AG04449 (cell line): ENCODE measurements around the gene NALCN.

ENCODE experiments used
- CTCF ChIA-PET: fragments of 350-600 bp; formaldehyde crosslinking; extraction: SDS; loops from one replicate; lab custom pipeline; 2021; ENCODE audit warnings: antibody characterized with exemption; lab: Yijun Ruan, JAX
- POLR2A ChIA-PET: fragments of 400-600, 350-600 bp; formaldehyde crosslinking; extraction: SDS; loops from one replicate; lab custom pipeline; 2020; ENCODE audit warnings: antibody characterized with exemption, inconsistent platforms; lab: Yijun Ruan, JAX
- DNase-seq: peaks from one replicate; pipeline ENCODE4 v3.0.0-alpha.2; 2010; ENCODE audit warnings: low read depth, low spot score
- H3K4me3 ChIP-seq: 2 replicates; pipeline ENCODE4 v1.5.1; 2011; ENCODE audit warnings: low read depth, mild to moderate bottlenecking, control low read depth, low read length
- TF ChIP-seq, protein P1 (sequence below): IDR thresholded peaks from one replicate; pipeline ENCODE4 v1.5.1; 2011; ENCODE audit warnings: mild to moderate bottlenecking, moderate library complexity, low read length, control low read depth, inconsistent platforms; ENCODE audit not compliant: insufficient read depth; ENCODE audit errors: missing control alignments

The NALCN gene

DNA sequence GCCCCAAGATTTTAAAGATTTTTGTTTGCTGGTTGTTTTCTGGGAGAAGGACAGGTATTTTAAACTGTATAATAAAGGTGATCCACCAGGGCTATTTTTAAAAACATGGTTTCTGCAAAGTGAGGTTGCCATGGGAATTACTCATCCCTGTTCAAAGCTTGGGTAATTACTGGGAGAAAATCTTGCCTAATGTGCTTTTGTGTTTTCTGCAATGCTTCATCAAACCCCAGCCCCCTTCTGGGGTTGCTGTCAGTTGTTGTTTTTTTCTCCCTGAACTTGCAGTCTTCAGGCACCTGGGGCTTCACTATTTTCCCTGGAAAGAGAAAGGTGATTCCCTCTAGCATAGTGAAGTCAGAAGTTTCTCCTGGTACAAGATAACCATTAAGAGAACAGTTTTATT lies 277.2 kb downstream of the NALCN start:
- POLR2A ChIA-PET, result no interaction called here
- CTCF ChIA-PET, result no interaction called here
- no peak for DNase-seq

DNA sequence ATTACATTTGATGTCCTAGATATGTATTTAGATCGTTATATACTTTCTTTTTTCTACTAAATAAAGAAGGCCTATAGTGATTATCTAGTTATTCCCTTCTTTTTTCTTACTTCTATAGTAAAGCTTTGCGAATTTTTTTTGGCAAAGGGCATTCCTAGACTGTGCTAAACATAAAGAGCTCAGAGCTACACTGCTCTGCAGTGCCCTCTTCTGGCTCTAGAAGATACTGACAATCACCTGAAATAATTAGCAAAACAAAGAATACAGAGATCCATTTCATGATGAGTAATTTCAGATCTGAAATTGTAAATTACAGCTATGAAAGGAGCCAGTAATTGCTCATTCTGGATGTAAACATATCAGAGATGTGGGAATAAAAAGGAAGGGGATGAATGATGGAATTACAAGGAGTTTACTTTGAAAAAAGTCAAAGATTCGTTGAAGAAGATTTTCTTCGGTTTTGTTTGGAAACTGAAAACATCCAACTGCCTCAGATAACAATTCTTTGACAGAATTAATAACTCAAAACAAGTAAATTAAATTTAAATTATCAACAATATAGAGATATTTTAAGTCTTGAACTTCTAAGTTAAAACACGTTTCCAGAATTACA lies 288.5 kb downstream of the NALCN start:
- TF ChIP-seq, protein P1, sequence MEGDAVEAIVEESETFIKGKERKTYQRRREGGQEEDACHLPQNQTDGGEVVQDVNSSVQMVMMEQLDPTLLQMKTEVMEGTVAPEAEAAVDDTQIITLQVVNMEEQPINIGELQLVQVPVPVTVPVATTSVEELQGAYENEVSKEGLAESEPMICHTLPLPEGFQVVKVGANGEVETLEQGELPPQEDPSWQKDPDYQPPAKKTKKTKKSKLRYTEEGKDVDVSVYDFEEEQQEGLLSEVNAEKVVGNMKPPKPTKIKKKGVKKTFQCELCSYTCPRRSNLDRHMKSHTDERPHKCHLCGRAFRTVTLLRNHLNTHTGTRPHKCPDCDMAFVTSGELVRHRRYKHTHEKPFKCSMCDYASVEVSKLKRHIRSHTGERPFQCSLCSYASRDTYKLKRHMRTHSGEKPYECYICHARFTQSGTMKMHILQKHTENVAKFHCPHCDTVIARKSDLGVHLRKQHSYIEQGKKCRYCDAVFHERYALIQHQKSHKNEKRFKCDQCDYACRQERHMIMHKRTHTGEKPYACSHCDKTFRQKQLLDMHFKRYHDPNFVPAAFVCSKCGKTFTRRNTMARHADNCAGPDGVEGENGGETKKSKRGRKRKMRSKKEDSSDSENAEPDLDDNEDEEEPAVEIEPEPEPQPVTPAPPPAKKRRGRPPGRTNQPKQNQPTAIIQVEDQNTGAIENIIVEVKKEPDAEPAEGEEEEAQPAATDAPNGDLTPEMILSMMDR, result peak; percentile 64
- DNase-seq, result no peak
- H3K4me3 ChIP-seq, result no peak overlapping the region
- ChIA-PET CTCF (interaction anchor here (0.6 to 4.6 kb wide), 34 partner anchors 9 to 1472 kb away, joined by 3 to 29 read pairs (median 4); partner anchors contain the start of gene TMTC4), POLR2A (no interaction called here)

More for the DNA sequence above, 277.2 kb downstream of the NALCN start:
- H3K4me3 ChIP-seq, result no peak overlapping the region
- TF ChIP-seq, protein P1, result no peak

DNA sequence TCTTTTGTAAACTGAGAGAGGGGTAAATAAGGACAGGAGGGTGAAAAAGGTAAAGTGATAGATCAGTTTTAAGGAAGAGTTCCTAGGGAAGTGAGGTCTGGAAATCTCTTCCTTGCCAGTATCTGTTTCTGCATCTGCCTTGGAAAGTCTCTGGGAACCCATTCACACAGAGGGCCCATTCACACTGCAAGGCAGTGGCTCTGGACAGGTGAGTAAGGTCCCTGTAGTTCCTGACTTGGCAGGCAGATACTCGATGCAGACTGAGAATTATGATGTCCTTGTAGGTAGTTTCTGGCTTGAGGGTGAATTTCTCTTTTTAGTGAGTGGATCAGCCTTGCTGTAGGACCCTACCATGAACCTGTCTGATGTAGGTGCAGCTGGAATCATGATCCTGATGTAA lies 293.3 kb downstream of the NALCN start:
- POLR2A ChIA-PET, result no interaction called here
- TF ChIP-seq, protein P1, result no peak
- no peak overlapping the region for H3K4me3 ChIP-seq
- no peak for DNase-seq
- CTCF ChIA-PET, result no interaction called here

DNA sequence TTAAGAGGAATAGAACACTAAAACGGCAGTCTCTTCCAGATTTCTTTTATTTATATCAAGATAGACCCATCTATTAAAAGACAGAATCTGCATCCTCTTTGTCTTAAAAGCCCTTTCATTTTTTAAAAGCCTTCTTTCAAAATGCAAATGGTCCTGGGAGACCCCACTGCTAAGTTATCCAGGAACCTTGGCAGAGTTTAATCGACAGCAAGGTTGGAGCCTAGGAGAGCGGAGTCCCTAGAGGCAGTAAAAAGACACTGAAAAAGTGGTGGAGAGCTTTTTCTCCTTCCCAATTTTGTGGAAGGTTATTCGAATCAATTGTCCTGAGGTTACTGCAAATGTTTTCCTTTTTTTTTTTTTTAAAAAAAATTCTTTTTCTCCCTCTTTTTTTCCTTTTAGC lies 294.7 kb downstream of the NALCN start:
- H3K4me3 ChIP-seq, result no peak overlapping the region
- TF ChIP-seq, protein P1, result no peak
- CTCF ChIA-PET, result no interaction called here
- no peak for DNase-seq
- POLR2A ChIA-PET, result no interaction called here

DNA sequence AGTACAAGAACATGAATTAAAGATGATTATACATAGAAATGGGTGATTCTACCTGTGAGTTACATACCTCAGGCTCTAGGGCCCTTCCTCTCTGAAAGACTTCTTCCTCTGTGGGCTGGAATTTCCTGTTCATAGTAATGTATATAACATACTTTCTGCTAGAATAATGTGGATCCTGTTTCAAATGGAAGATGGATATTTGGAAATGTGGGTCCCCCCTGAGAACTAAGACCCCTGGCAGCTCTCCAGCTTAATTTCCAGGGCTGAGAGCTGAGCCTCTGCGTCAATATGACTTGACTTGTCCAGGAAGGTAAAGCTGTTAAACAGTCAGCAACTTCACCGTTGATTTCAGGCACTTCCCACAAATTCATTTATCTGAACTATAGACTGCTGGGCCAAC lies 296.3 kb downstream of the NALCN start:
- POLR2A ChIA-PET, result no interaction called here
- CTCF ChIA-PET, result interaction anchor here (2.7 kb wide), 1 partner anchor 7 kb away, joined by 19 read pairs; no protein-coding TSS in a partner anchor
- DNase-seq, result no peak
- TF ChIP-seq, protein P1, result no peak
- no peak overlapping the region for H3K4me3 ChIP-seq

DNA sequence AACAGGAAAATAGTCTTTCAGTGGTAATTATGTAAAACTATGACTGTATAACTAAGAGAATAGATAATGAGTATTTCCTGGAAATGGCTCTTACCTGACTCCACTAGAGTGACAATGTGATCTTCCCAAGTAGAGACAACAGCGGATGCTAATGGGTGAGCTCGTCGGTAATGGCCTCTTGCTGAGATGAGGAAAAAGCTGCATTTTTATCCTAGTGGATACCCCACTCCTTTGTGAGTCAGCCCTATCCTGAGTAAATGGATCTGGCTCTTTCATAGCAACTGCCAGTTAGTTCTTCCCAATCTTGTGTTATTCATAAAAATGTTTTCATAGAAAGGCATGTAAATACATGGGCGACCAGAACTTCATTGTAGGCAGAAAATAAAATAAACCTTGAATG lies 299.5 kb downstream of the NALCN start:
- TF ChIP-seq, protein P1, result no peak
- DNase-seq, result no peak
- CTCF ChIA-PET, result interaction anchor here (4.7 kb wide), 1 partner anchor 11 kb away, joined by 20 read pairs; no protein-coding TSS in a partner anchor

More for the DNA sequence above, 299.5 kb downstream of the NALCN start:
- no peak overlapping the region for H3K4me3 ChIP-seq
- POLR2A ChIA-PET, result no interaction called here
